KMS-11 (cell line): ENCODE data around the gene CREM.

Experiments
- H2AFZ ChIP-seq: fragments of 200-600 bp; sonication (generic); 2 replicates; pipeline ENCODE4 v1.6.1; 2016; ENCODE audit warnings: antibody characterized with exemption, mixed run types, low read depth
- H3K27ac ChIP-seq: fragments of 200-600 bp; sonication (generic); 2 replicates; pipeline ENCODE4 v1.6.1; 2016; ENCODE audit warnings: mild to moderate bottlenecking, mixed run types
- H3K27me3 ChIP-seq: fragments of 200-600 bp; sonication (generic); 2 replicates; pipeline ENCODE4 v1.6.1; 2017; ENCODE audit warnings: mild to moderate bottlenecking, low read depth, mixed run types, moderate library complexity; ENCODE audit not compliant: insufficient read depth
- H3K36me3 ChIP-seq: fragments of 200-600 bp; sonication (generic); 2 replicates; pipeline ENCODE4 v1.6.1; 2017; ENCODE audit warnings: mild to moderate bottlenecking, mixed run types; ENCODE audit not compliant: insufficient read depth
- H3K4me1 ChIP-seq: fragments of 200-600 bp; sonication (generic); 2 replicates; pipeline ENCODE4 v1.6.1; 2016; ENCODE audit warnings: mild to moderate bottlenecking, low read depth, mixed run types; ENCODE audit not compliant: poor library complexity, severe bottlenecking
- H3K4me2 ChIP-seq: fragments of 200-600 bp; sonication (generic); 2 replicates; pipeline ENCODE4 v1.7.0; 2016; ENCODE audit warnings: mild to moderate bottlenecking, mixed run types
- H3K4me3 ChIP-seq: fragments of 200-600 bp; sonication (generic); IDR thresholded peaks from 2 replicates; pipeline ENCODE4 v1.6.1; 2017; ENCODE audit warnings: low read depth, low read length, mixed read lengths; ENCODE audit not compliant: insufficient read depth
- H3K79me2 ChIP-seq: fragments of 200-600 bp; sonication (generic); 2 replicates; pipeline ENCODE4 v1.6.1; 2016; ENCODE audit warnings: low read depth, mixed run types; ENCODE audit not compliant: insufficient read depth
- H3K9ac ChIP-seq: fragments of 200-600 bp; sonication (generic); 2 replicates; pipeline ENCODE4 v1.6.1; 2016; ENCODE audit warnings: mild to moderate bottlenecking, mixed run types
- H4K20me1 ChIP-seq: fragments of 200-600 bp; sonication (generic); 2 replicates; pipeline ENCODE4 v1.6.1; 2016; ENCODE audit warnings: mild to moderate bottlenecking, mixed run types; ENCODE audit not compliant: insufficient read depth
- TF ChIP-seq, protein P1 (sequence below): fragments of 200-600 bp; sonication (generic); conservative IDR thresholded peaks from 2 replicates; pipeline ENCODE4 v1.6.1; 2017; ENCODE audit warnings: low read depth, mild to moderate bottlenecking, antibody characterized with exemption, low read length, moderate library complexity, mixed read lengths

The CREM gene

DNA sequence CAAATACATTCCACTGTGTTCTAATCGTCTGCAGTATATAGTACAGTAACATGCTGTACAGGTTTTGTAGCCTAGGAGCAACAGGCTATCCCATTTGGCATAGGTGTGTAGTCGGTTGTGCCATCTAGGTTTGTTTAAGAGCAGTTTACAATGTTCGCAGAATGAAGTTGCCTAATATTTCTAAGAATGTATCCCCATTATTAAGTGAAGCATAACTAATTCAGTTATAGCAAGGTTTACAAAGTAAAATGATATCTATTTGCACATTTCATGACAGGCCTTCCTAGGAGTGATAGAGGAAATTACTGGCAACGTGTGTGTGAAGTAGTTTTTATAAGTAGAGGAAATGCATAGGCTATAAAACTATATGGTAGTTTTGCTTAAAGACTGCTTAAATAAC is 4.0 kb downstream of the CREM start:
- H3K27ac ChIP-seq = no peak overlapping the region
- H3K4me1 ChIP-seq = peaks cover 26% of the 10 kb centered on the region
- no peak overlapping the region for H3K9ac ChIP-seq
- no peak overlapping the region for H3K4me3 ChIP-seq
- H2AFZ ChIP-seq = no peak overlapping the region
- TF ChIP-seq, protein P1, sequence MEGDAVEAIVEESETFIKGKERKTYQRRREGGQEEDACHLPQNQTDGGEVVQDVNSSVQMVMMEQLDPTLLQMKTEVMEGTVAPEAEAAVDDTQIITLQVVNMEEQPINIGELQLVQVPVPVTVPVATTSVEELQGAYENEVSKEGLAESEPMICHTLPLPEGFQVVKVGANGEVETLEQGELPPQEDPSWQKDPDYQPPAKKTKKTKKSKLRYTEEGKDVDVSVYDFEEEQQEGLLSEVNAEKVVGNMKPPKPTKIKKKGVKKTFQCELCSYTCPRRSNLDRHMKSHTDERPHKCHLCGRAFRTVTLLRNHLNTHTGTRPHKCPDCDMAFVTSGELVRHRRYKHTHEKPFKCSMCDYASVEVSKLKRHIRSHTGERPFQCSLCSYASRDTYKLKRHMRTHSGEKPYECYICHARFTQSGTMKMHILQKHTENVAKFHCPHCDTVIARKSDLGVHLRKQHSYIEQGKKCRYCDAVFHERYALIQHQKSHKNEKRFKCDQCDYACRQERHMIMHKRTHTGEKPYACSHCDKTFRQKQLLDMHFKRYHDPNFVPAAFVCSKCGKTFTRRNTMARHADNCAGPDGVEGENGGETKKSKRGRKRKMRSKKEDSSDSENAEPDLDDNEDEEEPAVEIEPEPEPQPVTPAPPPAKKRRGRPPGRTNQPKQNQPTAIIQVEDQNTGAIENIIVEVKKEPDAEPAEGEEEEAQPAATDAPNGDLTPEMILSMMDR = no peak
- no peaks in the 10 kb centered on the region for H3K27me3 ChIP-seq
- H3K36me3 ChIP-seq = no peaks in the 10 kb centered on the region
- H3K4me2 ChIP-seq = no peak overlapping the region
- H4K20me1 ChIP-seq = no peaks in the 10 kb centered on the region
- peaks cover 24% of the 10 kb centered on the region; the same call in 1 of the 2 replicates for H3K79me2 ChIP-seq

DNA sequence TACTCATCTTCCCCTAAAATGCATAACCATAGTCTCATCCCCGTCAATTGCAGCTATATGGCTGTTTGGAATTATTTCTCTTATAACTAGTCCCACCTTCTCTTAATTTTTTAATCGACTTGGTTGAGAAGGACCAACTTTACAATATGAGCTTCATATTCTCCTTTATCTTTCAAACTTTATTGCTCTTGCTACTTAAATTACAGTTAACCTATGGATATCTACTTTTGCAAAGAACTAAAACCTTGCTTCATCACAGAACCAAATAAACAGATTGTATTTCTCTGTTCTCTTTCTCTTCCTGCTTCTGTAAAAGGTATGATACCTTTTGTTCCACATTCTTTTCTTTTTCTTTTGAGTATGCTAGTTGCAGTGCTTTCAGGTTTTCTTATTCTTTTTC is 6.1 kb downstream of the CREM start:
- no peaks in the 10 kb centered on the region for H4K20me1 ChIP-seq
- no peak overlapping the region for H3K4me2 ChIP-seq
- no peaks in the 10 kb centered on the region for H3K36me3 ChIP-seq
- TF ChIP-seq, protein P1 = no peak
- H3K4me3 ChIP-seq = no peak overlapping the region
- peaks cover 21% of the 10 kb centered on the region for H3K4me1 ChIP-seq
- H3K27ac ChIP-seq = no peak overlapping the region
- peaks cover 21% of the 10 kb centered on the region; the same call in 1 of the 2 replicates for H3K79me2 ChIP-seq
- H3K9ac ChIP-seq = no peak overlapping the region
- no peak overlapping the region for H2AFZ ChIP-seq
- no peaks in the 10 kb centered on the region for H3K27me3 ChIP-seq

DNA sequence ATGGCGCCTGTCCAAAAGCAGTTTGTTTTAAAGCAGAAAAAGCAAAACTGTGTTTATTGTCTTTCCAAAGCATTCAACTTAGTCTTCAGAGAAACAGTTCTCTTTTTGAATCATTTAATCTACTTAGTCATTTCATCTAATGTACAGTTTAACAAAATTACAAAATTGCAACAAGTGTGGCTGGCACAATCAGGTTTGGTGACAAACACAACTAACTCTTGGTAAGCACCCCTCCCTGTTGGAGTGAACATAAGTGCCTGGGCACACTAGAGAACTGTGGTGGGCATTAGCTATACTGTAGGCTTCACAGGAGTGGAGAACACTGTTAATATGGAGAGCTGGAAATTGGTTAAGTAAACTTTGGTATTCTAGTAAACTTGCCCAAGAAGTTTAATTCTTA is 6.9 kb downstream of the CREM start:
- H3K27ac ChIP-seq = no peak overlapping the region

DNA sequence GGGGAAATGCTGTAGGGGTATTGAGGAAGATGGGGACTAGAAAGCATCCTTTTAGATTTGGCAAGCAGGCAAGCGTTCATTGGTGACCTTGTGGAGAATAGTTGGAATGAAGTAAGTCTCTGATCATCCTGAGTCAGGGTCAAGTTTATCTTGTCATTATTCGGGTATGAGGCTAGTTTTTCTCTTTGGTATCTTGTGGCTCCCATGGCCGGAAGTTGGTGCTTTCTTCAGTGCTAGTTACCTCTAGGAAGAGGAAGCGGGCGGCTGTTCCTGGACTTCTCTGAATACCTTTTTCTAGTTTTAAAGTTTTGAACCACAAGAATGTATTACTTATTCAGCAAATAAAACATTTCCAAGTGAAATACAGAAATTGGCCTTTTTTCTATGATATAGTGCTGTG is 9.2 kb downstream of the CREM start:
- Histone ChIP-seq H3K4me3 (no peak overlapping the region), H3K4me2 (no peak overlapping the region)

More for the DNA sequence above, 6.9 kb downstream of the CREM start:
- Histone ChIP-seq H3K36me3 (no peaks in the 10 kb centered on the region), H3K4me3 (no peak overlapping the region), H3K4me2 (no peak overlapping the region), H2AFZ (no peak overlapping the region), H3K79me2 (peaks cover 12% of the 10 kb centered on the region; the same call in 1 of the 2 replicates), H3K27me3 (no peaks in the 10 kb centered on the region), H4K20me1 (no peaks in the 10 kb centered on the region), H3K4me1 (peaks cover 17% of the 10 kb centered on the region), H3K9ac (no peak overlapping the region)
- TF ChIP-seq, protein P1 = no peak

More for the DNA sequence above, 9.2 kb downstream of the CREM start:
- Histone ChIP-seq H3K9ac (no peak overlapping the region), H3K27me3 (no peaks in the 10 kb centered on the region), H3K36me3 (no peaks in the 10 kb centered on the region), H4K20me1 (no peaks in the 10 kb centered on the region), H3K27ac (no peak overlapping the region), H2AFZ (no peak overlapping the region), H3K4me1 (peaks cover 11% of the 10 kb centered on the region), H3K79me2 (no peaks in the 10 kb centered on the region; the same call in 1 of the 2 replicates)
- TF ChIP-seq, protein P1 = no peak
